Measurements from ENCODE around the gene MAN2A2. TPM values are rescaled to one million over a fixed set of nuclear protein-coding genes. Genes with fewer than 3 reads are reported as not detected.
A peak's percentile ranks its signal among the peaks of the same experiment; 100 is the strongest.

Gene MAN2A2
- total and polyA plus RNA-seq, 9 of the 15 experiments (the other 6 are each of a cell fraction or from before 2014, with no cell fraction given), result 7.3 to 151 (median 43.4) TPM

DNA sequence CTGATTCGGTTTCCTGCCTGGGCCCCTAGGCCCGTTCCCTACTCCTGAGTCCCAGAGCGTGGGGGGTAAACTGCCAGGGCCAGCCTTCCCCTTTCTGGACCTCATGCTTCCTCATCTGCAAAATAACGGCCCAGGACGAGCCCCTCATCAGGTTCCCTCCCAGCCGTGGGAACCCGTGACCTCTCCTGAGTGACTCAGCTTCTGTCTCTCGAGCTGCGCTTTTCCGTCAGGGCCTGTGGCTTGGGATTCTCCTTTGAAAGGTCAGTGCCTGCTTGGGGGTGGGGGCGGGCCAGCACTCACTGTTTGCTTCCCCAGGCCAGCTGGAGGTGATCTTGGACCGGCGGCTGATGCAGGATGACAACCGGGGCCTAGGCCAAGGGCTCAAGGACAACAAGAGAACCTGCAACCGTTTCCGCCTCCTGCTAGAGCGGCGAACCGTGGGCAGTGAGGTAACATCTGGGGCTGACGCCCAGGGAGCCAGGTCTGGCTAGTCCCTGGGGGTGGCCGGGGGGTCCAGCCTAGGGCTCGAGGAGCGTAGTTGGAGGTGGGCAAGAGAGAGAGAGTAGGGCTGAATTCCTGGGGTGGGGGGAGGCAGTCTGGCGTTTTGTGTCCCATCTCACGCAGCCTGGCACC lies 12.8 kb downstream of the MAN2A2 start (continued):
- TF ChIP-seq, protein P1, sequence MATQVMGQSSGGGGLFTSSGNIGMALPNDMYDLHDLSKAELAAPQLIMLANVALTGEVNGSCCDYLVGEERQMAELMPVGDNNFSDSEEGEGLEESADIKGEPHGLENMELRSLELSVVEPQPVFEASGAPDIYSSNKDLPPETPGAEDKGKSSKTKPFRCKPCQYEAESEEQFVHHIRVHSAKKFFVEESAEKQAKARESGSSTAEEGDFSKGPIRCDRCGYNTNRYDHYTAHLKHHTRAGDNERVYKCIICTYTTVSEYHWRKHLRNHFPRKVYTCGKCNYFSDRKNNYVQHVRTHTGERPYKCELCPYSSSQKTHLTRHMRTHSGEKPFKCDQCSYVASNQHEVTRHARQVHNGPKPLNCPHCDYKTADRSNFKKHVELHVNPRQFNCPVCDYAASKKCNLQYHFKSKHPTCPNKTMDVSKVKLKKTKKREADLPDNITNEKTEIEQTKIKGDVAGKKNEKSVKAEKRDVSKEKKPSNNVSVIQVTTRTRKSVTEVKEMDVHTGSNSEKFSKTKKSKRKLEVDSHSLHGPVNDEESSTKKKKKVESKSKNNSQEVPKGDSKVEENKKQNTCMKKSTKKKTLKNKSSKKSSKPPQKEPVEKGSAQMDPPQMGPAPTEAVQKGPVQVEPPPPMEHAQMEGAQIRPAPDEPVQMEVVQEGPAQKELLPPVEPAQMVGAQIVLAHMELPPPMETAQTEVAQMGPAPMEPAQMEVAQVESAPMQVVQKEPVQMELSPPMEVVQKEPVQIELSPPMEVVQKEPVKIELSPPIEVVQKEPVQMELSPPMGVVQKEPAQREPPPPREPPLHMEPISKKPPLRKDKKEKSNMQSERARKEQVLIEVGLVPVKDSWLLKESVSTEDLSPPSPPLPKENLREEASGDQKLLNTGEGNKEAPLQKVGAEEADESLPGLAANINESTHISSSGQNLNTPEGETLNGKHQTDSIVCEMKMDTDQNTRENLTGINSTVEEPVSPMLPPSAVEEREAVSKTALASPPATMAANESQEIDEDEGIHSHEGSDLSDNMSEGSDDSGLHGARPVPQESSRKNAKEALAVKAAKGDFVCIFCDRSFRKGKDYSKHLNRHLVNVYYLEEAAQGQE (IDR thresholded peaks at IDR 0.05; ENCODE audit: borderline replicate concordance), result no peak
- TF ChIP-seq, protein P1 (CRISPR knock-in tag; IDR thresholded peaks at IDR 0.05; ENCODE audit: low read depth), result no peak
- TF ChIP-seq, protein P2, sequence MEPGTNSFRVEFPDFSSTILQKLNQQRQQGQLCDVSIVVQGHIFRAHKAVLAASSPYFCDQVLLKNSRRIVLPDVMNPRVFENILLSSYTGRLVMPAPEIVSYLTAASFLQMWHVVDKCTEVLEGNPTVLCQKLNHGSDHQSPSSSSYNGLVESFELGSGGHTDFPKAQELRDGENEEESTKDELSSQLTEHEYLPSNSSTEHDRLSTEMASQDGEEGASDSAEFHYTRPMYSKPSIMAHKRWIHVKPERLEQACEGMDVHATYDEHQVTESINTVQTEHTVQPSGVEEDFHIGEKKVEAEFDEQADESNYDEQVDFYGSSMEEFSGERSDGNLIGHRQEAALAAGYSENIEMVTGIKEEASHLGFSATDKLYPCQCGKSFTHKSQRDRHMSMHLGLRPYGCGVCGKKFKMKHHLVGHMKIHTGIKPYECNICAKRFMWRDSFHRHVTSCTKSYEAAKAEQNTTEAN (CRISPR knock-in tag; IDR thresholded peaks at IDR 0.05), result no peak
- TF ChIP-seq TCFL5 (CRISPR knock-in tag; conservative IDR thresholded peaks at IDR 0.05) (no peak), ZNF717 (CRISPR knock-in tag; IDR thresholded peaks at IDR 0.05) (no peak), ZNF583 (CRISPR knock-in tag; IDR thresholded peaks at IDR 0.05) (peak; percentile 78; the same call in 1 of the 2 replicates), CAMTA2 (CRISPR knock-in tag; conservative IDR thresholded peaks at IDR 0.05) (no peak), KAT8 (IDR thresholded peaks at IDR 0.05; ENCODE audit: low read depth) (no peak), KDM5B (IDR thresholded peaks at IDR 0.05; ENCODE audit: insufficient replicate concordance, low read depth, low read length) (no peak), NCOA1 (IDR thresholded peaks at IDR 0.05; ENCODE audit: low read depth) (no peak; the same call in 1 of the 2 replicates), SMARCE1 (IDR thresholded peaks at IDR 0.05) (peak; percentile 61), ZNF766 (CRISPR knock-in tag; conservative IDR thresholded peaks at IDR 0.05) (peak; percentile 76), ZSCAN32 (CRISPR knock-in tag; IDR thresholded peaks at IDR 0.05) (no peak), ZNF436 (CRISPR knock-in tag; IDR thresholded peaks at IDR 0.05) (no peak), GATAD2B (IDR thresholded peaks at IDR 0.05; ENCODE audit: borderline replicate concordance) (no peak), ILF3 (IDR thresholded peaks at IDR 0.05; ENCODE audit: borderline replicate concordance) (no peak), ERF (CRISPR knock-in tag; IDR thresholded peaks at IDR 0.05) (no peak), ETS2 (tag; IDR thresholded peaks at IDR 0.05; ENCODE audit: borderline replicate concordance, poor library complexity, severe bottlenecking) (no peak)
- TF ChIP-seq, protein P3, sequence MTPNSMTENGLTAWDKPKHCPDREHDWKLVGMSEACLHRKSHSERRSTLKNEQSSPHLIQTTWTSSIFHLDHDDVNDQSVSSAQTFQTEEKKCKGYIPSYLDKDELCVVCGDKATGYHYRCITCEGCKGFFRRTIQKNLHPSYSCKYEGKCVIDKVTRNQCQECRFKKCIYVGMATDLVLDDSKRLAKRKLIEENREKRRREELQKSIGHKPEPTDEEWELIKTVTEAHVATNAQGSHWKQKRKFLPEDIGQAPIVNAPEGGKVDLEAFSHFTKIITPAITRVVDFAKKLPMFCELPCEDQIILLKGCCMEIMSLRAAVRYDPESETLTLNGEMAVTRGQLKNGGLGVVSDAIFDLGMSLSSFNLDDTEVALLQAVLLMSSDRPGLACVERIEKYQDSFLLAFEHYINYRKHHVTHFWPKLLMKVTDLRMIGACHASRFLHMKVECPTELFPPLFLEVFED (CRISPR knock-in tag; conservative IDR thresholded peaks at IDR 0.05), result no peak
